GM18508 (cell line): ENCODE measurements around the gene RNGTT.

Experiments
- ATAC-seq: cut with Tn5 transposase; IDR thresholded peaks from one replicate; pipeline ENCODE4 v1.9.1; 2021; ENCODE audit warnings: moderate number of reproducible peaks; ENCODE audit not compliant: insufficient read depth, unreplicated experiment

The RNGTT gene

DNA sequence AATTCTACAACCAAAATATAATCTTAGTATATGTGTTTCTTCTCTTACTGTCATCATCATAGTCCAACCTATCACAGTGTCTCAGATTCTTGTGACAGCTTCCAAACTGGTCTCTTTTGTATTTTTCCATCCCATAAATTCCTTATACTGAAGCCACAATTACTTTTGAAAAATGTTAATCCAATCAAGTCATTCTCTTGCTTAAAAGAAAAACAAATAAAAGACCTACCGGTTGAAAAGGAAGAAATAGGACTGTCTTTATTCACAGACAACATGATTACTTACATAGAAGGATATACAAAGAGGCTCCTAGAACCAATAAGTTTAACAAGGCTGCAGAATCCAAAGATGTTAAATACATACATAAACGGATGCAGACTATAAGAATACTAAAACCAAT lies 339.9 kb downstream of the RNGTT start:
- no peak for ATAC-seq

DNA sequence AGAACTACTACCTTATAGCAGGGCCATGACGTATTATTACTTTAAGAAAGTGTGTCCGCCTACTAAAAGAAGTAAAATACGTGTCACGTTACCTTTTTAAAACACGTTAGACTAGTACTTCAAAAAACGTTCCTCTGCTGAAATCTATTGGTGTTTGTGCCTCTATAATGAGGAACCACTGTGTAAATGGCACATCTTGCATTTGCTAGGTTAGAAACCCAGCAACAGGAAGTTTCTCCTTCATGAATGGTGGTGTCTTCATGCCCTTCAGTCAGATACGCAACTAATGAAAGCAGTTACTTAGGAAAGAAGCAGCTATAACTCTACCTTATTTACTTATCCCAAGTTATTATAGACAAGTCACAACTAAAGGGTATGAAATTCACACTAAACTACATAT lies 343.5 kb downstream of the RNGTT start:
- no peak for ATAC-seq

DNA sequence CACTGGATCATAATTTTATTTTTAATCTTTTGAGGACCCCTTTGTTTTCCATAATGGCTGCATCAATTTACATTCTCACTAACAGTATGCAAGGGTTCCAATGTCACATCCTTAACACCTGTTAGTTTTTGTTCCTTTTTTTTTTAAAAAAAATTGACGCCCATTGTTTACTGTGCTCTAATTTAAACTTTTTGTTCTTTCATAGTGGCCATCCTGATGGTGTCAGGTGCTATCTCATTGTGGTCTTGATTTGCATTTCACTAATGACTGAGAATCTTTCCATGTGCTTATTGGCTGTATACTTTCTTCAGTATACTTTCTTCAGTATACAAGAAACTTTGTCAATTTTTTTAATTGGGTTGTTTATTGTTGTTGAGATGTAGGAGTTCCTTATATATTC lies 347.0 kb downstream of the RNGTT start:
- no peak for ATAC-seq

DNA sequence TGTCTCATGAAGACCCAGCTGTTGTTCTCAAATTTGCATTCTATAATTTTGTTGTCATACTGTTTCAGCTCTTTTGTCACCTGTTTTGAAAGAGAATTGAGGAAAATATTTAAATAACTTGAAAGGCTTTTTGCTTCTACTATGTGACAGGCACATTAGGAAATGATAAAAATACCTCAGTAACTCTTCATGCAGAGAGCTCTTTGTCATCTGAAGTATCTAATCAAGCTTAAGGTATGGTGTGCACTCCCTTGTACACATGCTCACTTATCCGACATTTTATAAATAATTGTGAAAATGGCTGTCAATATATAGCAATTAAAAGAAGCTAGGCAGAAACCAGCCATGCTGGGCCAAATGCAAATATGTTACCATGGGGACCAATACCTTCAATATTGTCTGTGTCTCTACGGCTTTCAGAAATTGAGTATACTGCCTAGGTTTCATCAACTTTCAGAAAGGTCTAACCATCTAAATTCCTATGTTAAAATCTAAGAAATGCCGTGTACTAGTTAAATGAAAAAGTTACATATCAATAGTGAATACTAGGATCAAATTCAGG lies 349.0 kb downstream of the RNGTT start:
- no peak for ATAC-seq

DNA sequence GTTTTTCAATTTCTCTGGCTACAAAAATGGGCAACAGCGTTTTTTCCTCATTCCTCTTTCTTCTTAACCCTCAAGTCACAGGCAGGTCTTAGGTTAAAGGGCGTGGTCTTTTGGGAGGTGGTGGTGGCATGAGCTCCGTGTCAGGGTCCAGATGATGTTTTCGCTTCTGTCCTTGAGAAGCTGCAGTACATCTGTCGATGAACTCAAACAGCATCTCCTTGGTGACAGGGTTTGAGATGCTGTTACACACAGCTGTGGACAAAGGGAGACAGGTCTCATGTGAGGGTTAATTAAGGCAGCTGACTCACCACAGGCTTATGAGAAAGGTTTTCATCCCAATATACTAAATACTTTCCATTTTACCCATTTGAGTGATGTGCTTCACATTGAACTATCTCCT lies 350.8 kb downstream of the RNGTT start:
- ATAC-seq: no peak

DNA sequence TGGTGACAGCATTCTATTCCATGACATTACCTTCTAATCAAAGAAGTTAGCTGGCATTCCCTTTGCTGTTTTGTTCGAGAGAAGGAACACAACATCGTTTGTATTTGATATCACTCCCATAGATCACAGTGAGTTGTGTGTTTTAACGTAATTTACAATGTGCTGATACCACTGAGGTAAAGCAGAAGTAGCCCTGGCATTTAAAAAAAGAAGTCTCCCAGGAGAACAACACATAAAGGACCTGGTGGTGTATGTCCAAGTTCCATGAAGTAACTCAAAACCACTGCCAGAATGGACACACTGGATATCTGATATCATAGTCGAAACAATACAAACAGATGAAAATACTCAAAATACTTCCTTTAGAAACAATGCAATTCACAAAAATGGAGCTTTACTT lies 351.7 kb downstream of the RNGTT start:
- ATAC-seq: no peak

DNA sequence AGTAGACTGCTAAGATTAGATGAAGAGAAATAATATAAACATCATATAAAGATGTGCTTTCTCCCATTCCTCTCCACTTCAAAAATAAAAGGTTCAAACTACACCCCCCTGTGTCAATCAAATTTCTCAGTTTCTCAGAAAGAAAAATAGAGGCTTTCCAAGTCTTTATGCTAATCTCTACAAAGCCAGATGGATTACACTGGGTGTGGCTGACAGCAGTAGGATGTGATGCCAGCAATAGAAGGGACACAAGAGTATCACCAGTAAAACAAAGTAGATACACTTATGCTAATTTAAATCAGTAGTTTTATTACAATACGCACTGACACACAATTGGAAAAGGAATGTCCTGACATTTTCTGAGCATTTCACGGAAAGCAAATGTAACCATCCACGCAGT lies 353.4 kb downstream of the RNGTT start:
- no peak for ATAC-seq

DNA sequence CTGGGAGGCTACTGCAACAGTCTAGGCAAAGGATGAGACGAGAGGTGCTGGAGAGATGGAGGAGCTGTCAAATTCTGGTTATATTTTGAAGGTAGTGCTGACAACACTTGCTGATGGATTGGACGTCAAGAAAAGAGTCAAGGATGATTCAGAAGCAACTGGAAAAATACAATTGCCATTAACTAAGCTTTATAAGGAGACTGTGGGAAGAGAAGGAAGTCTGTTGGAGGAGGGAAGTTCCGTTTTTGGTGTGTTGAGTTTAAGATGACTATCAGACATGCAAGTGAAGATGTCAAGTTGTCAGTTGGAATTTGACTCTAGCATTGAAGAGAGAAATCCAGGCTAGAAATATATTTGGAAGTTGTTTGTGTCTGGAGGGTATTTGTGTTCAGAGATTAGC lies 358.1 kb downstream of the RNGTT start:
- no peak for ATAC-seq

DNA sequence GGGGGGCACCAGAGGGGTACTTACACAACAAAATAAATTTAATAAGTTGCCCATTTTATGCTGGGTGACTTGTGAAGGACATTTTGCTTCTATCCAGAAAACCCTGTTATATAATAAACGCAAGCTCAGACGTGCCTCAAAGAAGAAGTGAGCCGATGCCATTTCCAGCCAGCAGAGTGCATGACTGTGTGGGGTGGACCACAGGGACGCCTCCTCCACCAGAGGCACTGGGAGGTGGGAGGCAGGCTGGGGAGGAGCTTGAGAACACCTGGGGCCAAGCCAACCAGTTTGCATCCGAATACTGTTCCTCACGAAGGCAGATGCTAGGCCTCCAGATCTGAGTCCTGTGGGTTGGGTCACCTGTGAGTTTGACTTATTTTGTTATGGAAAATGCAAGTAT lies 363.8 kb downstream of the RNGTT start:
- no peak for ATAC-seq

DNA sequence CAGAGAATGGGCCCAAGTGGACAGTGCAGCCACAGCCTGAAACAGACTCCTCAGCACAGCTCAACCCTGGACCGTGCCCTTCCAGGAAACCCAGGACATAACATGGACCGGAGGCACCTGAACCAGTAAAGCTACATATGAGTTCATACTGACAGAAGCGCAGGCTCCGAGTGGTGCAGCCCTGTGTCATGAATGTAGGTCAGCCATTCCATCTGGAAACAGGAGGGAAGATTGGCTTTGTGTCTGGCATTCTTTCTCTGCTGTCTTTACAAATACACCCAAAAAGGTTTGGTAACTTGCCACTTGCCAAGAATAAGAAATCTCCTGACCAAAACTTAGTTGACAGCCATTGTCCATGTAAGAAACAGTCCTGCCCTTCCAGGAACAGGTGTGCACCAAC lies 366.6 kb downstream of the RNGTT start:
- no peak for ATAC-seq

DNA sequence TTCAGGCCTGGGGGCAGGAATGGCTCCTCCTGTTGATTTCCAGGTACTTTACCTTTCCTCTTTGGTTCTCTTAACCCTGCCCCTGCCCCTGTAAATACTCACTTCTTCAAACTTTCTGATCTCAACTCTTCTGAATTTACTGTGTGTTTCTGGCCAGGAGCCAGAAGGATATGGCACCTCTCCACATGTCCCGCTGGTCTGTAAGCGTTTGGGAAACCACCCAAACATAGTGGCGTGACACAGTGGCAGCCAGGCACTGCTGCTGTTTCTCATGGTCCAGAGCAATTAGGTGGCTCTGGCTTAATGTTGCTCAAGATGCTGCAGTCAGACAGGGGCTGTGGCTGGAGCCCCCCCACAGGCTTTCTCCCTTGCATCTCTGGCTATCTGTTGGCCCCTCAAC lies 374.5 kb downstream of the RNGTT start:
- ATAC-seq: no peak

DNA sequence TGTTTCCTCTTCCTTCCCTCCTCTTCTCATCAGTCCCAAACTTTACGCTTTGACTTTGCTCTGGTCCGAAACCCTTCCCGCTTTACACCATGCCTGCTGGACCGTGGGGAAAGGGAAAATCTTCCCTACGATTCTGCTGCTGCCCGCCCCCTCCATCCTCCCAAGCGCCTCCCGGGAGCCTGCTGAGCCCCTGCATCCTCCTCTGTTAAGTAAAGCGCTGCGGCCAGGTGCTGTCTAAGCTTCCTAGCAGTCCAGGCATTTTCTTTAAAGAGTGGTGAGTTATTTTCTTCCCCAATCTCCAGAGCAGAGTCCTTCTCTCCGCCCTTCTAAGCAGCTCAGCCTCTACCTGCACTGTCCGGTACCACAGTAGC lies 376.3 kb downstream of the RNGTT start:
- no peak for ATAC-seq

DNA sequence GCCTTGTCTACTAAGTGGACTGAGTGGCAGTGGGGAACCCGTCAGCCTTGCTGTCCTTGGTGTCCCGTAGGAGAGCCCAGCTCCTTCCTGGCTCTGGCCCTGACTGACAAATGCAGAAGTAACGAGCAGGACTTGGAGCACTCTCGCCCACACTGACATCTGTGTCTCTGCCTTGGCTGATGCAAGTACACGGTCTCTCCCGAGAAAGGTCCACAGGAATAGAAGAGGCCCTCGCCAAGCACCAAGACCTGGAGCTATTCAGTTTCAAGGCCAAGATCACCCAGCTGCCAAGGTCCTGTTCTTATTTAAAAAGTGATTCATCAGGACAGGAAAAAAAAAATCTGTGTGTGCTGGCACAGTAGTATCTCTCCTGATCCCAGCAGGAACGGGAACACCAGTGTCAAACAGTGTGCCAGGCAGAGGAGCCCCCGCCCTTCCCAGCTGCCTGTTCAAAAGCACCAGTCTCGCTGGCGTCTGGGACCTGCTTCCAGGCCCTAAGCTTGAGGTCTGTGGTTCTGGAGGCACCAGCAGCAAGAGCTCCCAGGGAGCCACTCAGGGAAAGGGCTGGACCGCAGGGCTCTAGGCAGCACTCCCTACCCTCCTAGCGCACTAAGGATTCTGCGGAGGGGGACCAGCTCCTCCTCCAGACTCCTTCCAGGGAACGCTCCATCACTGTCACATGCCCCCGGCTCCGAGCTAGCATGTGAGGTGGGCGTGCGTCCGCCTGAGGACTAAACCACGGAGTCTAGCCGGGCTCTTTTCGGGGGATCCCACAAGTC lies 376.9 kb downstream of the RNGTT start:
- ATAC-seq: no peak

DNA sequence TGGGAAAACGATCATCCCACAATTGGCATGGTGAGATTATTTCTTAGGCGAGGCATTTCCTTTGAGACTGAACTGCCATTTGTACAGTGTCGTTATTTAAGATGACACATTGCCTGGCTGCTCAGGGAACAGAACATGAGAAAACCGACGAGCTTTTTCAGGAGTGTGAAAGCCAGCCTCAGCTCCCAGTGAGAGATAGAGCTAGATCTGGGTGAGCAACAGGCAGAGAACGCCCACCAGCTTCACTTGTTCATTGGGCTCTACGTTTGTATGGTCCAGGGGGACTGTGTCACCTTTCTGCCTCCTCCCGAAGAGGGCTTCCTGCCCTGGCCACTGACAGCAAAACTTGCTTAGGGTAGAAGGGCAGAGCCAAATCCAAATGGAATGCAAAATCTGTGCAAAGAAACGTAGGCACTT lies 378.1 kb downstream of the RNGTT start:
- ATAC-seq: no peak

DNA sequence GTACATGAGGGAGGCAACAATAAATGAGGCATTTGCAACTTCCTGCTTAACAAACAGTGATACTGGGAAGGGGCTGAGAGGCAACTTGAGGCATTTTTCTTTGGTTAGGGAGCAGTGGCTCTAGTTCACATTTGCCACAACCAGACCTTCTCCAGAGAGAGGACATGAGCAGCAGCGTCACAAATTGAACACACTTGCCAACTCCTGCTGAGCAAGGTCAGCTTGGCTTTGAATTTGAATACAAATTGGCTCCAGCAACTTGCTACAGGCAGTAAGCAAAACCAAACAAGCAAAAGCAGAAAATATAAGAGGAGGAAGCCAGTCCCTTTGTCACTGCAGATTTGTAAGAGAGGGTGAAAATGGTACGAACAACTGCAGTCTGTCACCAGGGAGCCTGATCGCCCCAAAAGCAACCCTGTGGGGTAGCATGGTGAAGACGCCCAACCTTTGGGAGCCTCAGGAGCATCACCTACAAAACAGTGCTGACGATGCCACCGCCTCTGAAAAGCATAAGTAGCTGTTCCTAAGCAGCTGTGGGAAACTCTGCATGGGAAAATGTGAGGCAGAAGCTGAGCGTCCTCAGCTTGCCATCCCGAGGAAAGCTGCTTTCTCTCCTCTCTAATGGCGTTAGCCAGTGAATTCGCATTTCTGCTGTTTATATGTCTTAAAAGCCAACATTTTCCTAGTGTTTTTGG lies 378.7 kb downstream of the RNGTT start:
- ATAC-seq: no peak

DNA sequence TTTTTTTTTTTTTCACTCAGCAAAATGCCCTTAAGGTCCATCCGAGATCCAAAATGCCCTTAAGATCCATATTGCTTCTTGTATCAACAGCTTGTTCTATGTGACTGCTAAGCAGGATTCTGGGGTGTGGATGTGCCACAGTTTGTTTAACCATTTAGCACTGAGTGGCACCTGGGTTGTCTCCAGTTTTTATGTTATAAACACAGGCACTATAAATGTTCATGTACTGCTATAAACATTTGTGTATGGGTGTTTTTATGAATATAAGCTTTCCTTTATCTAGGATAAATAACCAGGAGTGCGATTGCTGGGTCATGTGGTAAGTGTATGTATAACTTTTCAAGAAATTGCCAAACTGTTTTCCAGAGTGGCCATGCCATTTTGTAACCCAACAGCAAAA lies 386.0 kb downstream of the RNGTT start:
- no peak for ATAC-seq

DNA sequence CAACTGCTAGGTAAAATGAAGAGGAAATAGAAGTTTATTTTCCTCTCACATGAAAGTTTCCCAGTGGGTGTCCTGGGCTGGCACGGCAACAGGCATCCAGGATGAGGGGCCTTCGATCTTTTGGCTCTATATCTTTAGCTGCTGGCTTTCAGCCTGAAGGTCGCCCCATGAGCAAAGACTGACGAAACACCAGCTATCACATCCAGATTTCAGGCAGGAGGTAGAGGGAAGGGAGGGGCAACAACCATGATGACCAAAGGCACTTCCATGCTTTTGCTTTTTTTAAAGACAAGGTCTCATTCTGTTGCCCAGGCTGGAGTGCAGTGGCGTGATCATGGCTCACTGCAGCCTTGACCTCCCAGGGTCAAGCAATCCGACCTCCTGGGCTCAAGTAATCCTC lies 387.9 kb downstream of the RNGTT start:
- no peak for ATAC-seq

DNA sequence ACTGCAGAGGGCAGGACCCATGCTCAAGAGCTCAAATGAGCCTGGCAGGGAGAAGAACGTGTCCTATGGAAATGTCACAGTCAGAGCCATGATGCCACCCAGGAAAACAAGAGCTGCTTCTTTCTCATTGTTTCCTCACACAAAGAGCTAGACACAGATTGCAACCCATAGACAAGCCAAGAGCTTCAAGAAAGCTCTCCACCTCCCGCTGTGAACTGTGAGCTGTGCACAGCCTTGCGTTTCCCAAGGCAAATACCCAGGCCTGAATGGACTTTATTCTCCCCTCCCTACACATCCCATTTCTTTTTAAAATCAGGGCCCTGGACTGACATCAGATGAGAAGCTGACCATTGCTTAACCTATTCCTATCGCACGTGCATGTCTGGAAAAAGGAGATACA lies 388.8 kb downstream of the RNGTT start:
- no peak for ATAC-seq

DNA sequence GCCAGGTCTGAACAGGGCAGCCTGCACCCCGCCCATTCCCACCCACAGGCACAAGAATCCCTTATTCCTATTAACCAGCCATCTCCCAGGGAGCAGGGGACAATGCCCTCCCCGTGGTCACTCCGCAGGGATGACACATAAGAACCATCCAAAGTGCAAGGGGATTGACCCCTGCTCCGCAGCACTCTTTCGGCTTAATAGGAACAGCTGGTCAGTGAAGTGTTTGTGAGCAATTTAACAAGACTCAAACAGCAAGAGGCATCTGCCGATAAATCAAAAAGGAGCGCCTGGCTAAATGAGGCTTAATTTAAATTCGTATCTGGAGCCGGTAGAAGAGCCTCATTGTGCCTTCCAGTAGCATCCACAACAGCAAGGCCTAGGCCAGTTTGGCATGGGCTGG lies 389.4 kb downstream of the RNGTT start:
- no peak for ATAC-seq

DNA sequence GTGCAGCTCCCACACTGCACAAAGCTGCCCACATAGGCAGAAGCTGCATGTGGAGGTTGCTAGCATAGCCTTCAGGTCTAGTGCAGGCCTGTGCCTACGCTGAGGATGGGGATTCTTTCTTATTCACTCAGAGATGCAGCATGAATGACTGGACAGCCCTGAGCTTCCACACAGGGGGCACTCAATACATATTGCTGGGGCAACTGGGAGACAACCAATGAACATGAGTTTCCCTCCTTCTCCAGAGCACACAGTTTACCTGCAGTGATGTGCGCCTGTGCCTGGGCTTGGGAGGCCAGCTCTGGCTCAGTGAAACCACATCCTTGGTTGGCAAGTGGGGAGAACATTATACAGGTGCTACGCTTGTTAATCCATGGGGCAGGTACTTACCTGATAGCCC lies 389.9 kb downstream of the RNGTT start:
- ATAC-seq: no peak

DNA sequence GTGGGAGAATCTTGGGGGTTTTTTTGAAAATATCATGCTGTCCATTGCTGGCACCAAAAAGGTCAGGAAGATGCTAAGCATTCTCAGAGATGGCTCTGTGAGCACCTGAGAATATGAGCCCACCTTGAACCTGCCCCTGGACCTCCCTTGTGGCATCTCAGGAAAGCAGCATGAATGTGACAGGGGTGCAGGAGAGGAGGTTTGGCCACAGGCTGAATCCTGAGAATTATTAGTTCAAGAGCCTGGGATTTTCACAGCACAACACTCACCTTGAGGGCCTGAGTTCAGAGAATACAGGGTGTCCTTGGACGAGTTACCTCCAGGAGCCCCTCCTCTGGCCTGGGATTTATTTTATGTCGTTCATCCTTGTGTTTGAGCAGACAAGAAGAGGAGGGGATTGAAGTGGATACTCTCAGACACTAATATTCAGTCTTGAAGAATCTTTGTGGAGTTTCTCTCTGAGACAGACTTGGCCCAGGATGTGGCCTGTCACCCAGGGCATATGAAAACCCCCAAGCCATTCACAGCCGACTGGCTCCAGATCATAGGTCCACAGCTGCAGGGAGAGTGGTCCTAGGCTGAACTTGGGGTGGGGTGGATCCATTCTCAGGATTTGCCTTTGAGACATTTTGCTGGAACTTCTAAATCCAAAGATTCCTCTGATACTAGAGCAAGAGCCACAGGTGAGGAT lies 390.8 kb downstream of the RNGTT start:
- no peak for ATAC-seq
